Umbilical cord (tissue), 2 donors: ENCODE data around the gene DIAPH1. TPM values are rescaled to one million over a fixed set of nuclear protein-coding genes. Genes with fewer than 3 reads are reported as not detected.

ENCODE experiments used
- DNase-seq: peaks from one replicate; pipeline ENCODE4 v3.0.0-alpha.2; 2015; ENCODE audit warnings: low spot score
- total RNA-seq: library from RNA; depleted of rRNA; stranded (reverse); fragments of >200 nt; gene quantifications from one replicate; pipeline ENCODE4 v1.2.3, GENCODE V29; 2014; ENCODE audit warnings: low replicate concordance; ENCODE audit not compliant: insufficient read depth

The DIAPH1 gene
- total RNA-seq, 1 donor from 2014 or later, result 16.9 TPM

- no peak for DNase-seq
These were observed 134.5 kb downstream of the DIAPH1 start for GRCh38 chr5:141484310-141484640.

GRCh38 chr5:141483902-141484301, 134.9 kb downstream of the DIAPH1 start:
- DNase-seq, result no peak

GRCh38 chr5:141479776-141480175, 139.0 kb downstream of the DIAPH1 start:
- no peak for DNase-seq

GRCh38 chr5:141478321-141478945, 140.4 kb downstream of the DIAPH1 start:
- peak; percentile 26 for DNase-seq

GRCh38 chr5:141477815-141478214, 141.0 kb downstream of the DIAPH1 start:
- no peak for DNase-seq

- no peak for DNase-seq
These were observed 141.7 kb downstream of the DIAPH1 start for GRCh38 chr5:141477044-141477575.

- peak; percentile 84 for DNase-seq
These were observed 142.5 kb downstream of the DIAPH1 start for GRCh38 chr5:141476132-141476911.

- peak; percentile 98 for DNase-seq
These were observed 143.1 kb downstream of the DIAPH1 start, which contains the start of gene PCDHGC3 for GRCh38 chr5:141475625-141476131. Gene PCDHGC3 (plus strand): TSS chr5:141475966. CDS start chr5:141476117, 151 bp downstream.

- DNase-seq, result no peak
These were observed 153.4 kb downstream of the DIAPH1 start for GRCh38 chr5:141465351-141465750.

Other genes starting within 250 kb of the DIAPH1 start
- gene PCDHGB3, start 248.8 kb downstream of the DIAPH1 start, total RNA-seq, result 11.8 TPM
- gene PCDHGA6, start 245.1 kb downstream of the DIAPH1 start, total RNA-seq, result 7.2 TPM
- gene PCDHGA7, start 236.3 kb downstream of the DIAPH1 start, total RNA-seq, result 7.0 TPM
- 18.3 TPM for gene PCDHGB4, start 231.3 kb downstream of the DIAPH1 start, total RNA-seq
- gene PCDHGA8, start 226.4 kb downstream of the DIAPH1 start, total RNA-seq, result 3.9 TPM
- 15.4 TPM for gene PCDHGB5, start 221.1 kb downstream of the DIAPH1 start, total RNA-seq
- gene PCDHGA9, start 216.2 kb downstream of the DIAPH1 start, total RNA-seq, result 11.1 TPM
- 9.1 TPM for gene PCDHGB6, start 211.0 kb downstream of the DIAPH1 start, total RNA-seq
- 10.8 TPM for gene PCDHGA10, start 206.0 kb downstream of the DIAPH1 start, total RNA-seq
- 13.2 TPM for gene PCDHGB7, start 201.3 kb downstream of the DIAPH1 start, total RNA-seq
- 7.9 TPM for gene PCDHGA11, start 197.9 kb downstream of the DIAPH1 start, total RNA-seq
- gene PCDHGA12, start 188.5 kb downstream of the DIAPH1 start, total RNA-seq, result 14.4 TPM
- gene PCDHGC3, start 143.0 kb downstream of the DIAPH1 start, total RNA-seq, result 42.9 TPM
- 4.8 TPM for gene PCDHGC4, start 134.0 kb downstream of the DIAPH1 start, total RNA-seq
- 8.2 TPM for gene PCDHGC5, start 129.9 kb downstream of the DIAPH1 start, total RNA-seq
- 59.9 TPM for gene HDAC3, start 17.8 kb upstream of the DIAPH1 start, total RNA-seq
- 0.96 TPM for gene RELL2, start 18.0 kb upstream of the DIAPH1 start, total RNA-seq
- 15.4 TPM for gene FCHSD1, start 32.4 kb upstream of the DIAPH1 start, total RNA-seq
- 5.3 TPM for gene ARAP3, start 63.2 kb upstream of the DIAPH1 start, total RNA-seq